Activated T-helper 1 cell treated with Interleukin-2 at 50 U/mL for 16 hours (primary cell): Measurements from ENCODE around the gene TEX261.
A peak's percentile ranks its signal among the peaks of the same experiment; 100 is the strongest.

Source experiments
- DNase-seq: peaks from one replicate; pipeline ENCODE4 v3.0.0-alpha.2; 2020; ENCODE audit warnings: low read depth

TEX261 gene

GRCh38 chr2:70957798-70958197 lies 36.9 kb downstream of the TEX261 start:
- no peak for DNase-seq

GRCh38 chr2:70956141-70956540 lies 38.5 kb downstream of the TEX261 start:
- DNase-seq, result no peak

GRCh38 chr2:70954886-70955285 lies 39.8 kb downstream of the TEX261 start:
- no peak for DNase-seq

- no peak for DNase-seq
Measured at GRCh38 chr2:70949086-70949485, 45.6 kb downstream of the TEX261 start.

GRCh38 chr2:70948337-70949003 lies 46.2 kb downstream of the TEX261 start:
- DNase-seq, result peak; percentile 51

GRCh38 chr2:70947556-70948184 lies 47.0 kb downstream of the TEX261 start:
- no peak for DNase-seq

- no peak for DNase-seq
Measured at GRCh38 chr2:70946832-70947442, 47.7 kb downstream of the TEX261 start.

GRCh38 chr2:70944111-70944690 lies 50.5 kb downstream of the TEX261 start:
- no peak for DNase-seq

- DNase-seq, result no peak
Measured at GRCh38 chr2:70943205-70943871, 51.3 kb downstream of the TEX261 start.

GRCh38 chr2:70942396-70943204 lies 52.1 kb downstream of the TEX261 start:
- no peak for DNase-seq

- no peak for DNase-seq
Measured at GRCh38 chr2:70941701-70942100, 53.0 kb downstream of the TEX261 start.

- DNase-seq, result no peak
Measured at GRCh38 chr2:70941186-70941585, 53.5 kb downstream of the TEX261 start.

GRCh38 chr2:70939839-70940580 lies 54.7 kb downstream of the TEX261 start:
- no peak for DNase-seq

GRCh38 chr2:70939001-70939838 lies 55.5 kb downstream of the TEX261 start:
- no peak for DNase-seq

- no peak for DNase-seq
Measured at GRCh38 chr2:70938586-70938950, 56.1 kb downstream of the TEX261 start.

GRCh38 chr2:70937866-70938585 lies 56.6 kb downstream of the TEX261 start:
- no peak for DNase-seq

- no peak for DNase-seq
Measured at GRCh38 chr2:70936979-70937811, 57.5 kb downstream of the TEX261 start.

- no peak for DNase-seq
Measured at GRCh38 chr2:70936165-70936978, 58.3 kb downstream of the TEX261 start.
